HUDEP-2 (cell line): ENCODE data around the gene RHOF.
"Not testable (repeated sequence)": the region's sequence is repeated elsewhere in the genome, so short reads cannot be mapped to it uniquely, and the experiment has no call there.

ENCODE experiments used
- DNase-seq, 76 experiments: peaks; one replicate each; lab custom pipeline; 2025; ENCODE audit not compliant: unreplicated experiment in 76 of 76; lab: John Stamatoyannopoulos, UW

RHOF gene

GRCh38 chr12:121793838-121794533, 498 bp upstream of the RHOF start:
- peak; percentile 14 to 96 (median 91) for DNase-seq

GRCh38 chr12:121792607-121793439, 665 bp downstream of the RHOF start:
- peak in 21 of 76 experiments; percentile 10 to 44 (median 24) for DNase-seq

GRCh38 chr12:121791671-121792551, 1.6 kb downstream of the RHOF start:
- no peak for DNase-seq

- not testable (repeated sequence) for DNase-seq
Observed at GRCh38 chr12:121790785-121791184, 2.7 kb downstream of the RHOF start.

GRCh38 chr12:121789800-121790728, 3.4 kb downstream of the RHOF start:
- DNase-seq = peak in 1 of 76 experiments; percentile 28

GRCh38 chr12:121789233-121789781, 4.2 kb downstream of the RHOF start:
- DNase-seq = no peak

GRCh38 chr12:121788176-121788818, 5.2 kb downstream of the RHOF start:
- DNase-seq = no peak

- no peak for DNase-seq
Observed at GRCh38 chr12:121787063-121788025, 6.1 kb downstream of the RHOF start.

- DNase-seq = no peak
Observed at GRCh38 chr12:121786440-121786825, 7.1 kb downstream of the RHOF start.

GRCh38 chr12:121784460-121784859, 9.0 kb downstream of the RHOF start:
- DNase-seq = no peak

GRCh38 chr12:121783766-121784165, 9.7 kb downstream of the RHOF start:
- peak in 1 of 76 experiments; percentile 20 for DNase-seq

- DNase-seq = peak in 44 of 76 experiments; percentile 10 to 63 (median 30)
Observed at GRCh38 chr12:121781998-121782979, 11.2 kb downstream of the RHOF start.

- no peak for DNase-seq
Observed at GRCh38 chr12:121781484-121781997, 11.9 kb downstream of the RHOF start.

GRCh38 chr12:121780429-121780828, 13.1 kb downstream of the RHOF start:
- no peak for DNase-seq

GRCh38 chr12:121779422-121779895, 14.0 kb downstream of the RHOF start:
- no peak for DNase-seq
